ENCODE measurements around the gene MKRN2OS. TPM values are rescaled to one million over a fixed set of nuclear protein-coding genes. Genes with fewer than 3 reads are reported as not detected.

Gene MKRN2OS
- total and polyA plus RNA-seq, 8 donors, result 1.5 to 3.9 (median 2.4) TPM

DNA sequence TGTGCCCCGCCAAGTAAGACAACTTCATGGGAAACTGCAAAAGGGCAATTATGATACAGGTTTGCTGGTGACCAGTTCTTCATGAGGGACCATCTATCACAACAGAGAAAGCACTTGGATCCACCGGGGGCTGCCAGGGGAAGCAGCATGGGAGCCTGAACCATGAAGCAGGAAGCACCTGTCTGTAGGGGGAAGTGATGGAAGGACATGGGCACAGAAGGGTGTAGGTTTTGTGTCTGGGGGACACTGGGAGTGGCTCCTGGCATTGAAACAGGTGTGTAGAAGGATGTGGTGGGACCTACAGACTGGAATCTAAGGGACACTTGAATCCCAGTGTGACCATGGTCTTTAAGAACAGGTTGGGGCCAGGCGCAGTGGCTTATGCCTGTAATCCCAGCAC lies 34.2 kb upstream of the MKRN2OS start:
- WGBS, 2 donors, result 79 to 85% methylated on average over 3 of the region's 3 CpGs
- Histone ChIP-seq H3K36me3 (peaks cover 0 to 55% (median 27%) of the 10 kb centered on the region in 3 donors), H3K4me3 (no peak overlapping the region), H3K9me3 (no peaks in the 10 kb centered on the region), H3K27me3 (no peaks in the 10 kb centered on the region), H3K4me1 (peaks cover 0 to 11% (median 6%) of the 10 kb centered on the region in 3 donors), H3K27ac (peak overlapping the region in 2 of 4 donors; percentile 30 to 63)
- TF ChIP-seq, protein P1, sequence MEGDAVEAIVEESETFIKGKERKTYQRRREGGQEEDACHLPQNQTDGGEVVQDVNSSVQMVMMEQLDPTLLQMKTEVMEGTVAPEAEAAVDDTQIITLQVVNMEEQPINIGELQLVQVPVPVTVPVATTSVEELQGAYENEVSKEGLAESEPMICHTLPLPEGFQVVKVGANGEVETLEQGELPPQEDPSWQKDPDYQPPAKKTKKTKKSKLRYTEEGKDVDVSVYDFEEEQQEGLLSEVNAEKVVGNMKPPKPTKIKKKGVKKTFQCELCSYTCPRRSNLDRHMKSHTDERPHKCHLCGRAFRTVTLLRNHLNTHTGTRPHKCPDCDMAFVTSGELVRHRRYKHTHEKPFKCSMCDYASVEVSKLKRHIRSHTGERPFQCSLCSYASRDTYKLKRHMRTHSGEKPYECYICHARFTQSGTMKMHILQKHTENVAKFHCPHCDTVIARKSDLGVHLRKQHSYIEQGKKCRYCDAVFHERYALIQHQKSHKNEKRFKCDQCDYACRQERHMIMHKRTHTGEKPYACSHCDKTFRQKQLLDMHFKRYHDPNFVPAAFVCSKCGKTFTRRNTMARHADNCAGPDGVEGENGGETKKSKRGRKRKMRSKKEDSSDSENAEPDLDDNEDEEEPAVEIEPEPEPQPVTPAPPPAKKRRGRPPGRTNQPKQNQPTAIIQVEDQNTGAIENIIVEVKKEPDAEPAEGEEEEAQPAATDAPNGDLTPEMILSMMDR (IDR thresholded peaks at IDR 0.05), result no peak
- no peak for ATAC-seq
- intact Hi-C loops (cut with DNase I), result no loop called here
- FAIRE-seq, result no peak
- no peak for DNase-seq

DNA sequence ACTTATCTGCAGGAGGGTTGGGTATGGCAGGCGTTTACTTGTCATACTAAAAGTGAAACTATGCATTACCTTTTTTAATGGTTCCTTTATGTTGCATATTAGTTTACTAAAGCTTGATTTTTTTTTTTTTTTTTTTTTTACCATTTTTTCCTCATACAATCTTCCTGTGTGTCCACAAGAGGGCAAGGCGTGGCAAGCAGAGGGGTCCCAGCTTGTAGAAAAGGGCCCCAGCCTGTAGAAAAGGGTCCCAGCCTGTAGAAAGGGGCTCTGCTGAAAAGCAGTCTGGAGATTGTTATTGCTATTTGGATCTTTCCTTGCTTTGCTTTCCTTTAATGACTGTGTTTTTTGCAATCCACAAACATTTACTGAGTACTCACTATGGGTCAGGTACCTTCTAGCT lies 33.4 kb upstream of the MKRN2OS start:
- Histone ChIP-seq H3K4me3 (no peak overlapping the region), H3K9me3 (no peaks in the 10 kb centered on the region), H3K27ac (no peak overlapping the region), H3K36me3 (peaks cover 0 to 55% (median 26%) of the 10 kb centered on the region in 3 donors), H3K4me1 (peaks cover 0 to 11% (median 6%) of the 10 kb centered on the region in 3 donors), H3K27me3 (no peaks in the 10 kb centered on the region)
- FAIRE-seq, result no peak
- 82 to 87% methylated on average over 2 of the region's 2 CpGs for WGBS, 2 donors
- ATAC-seq, result no peak
- intact Hi-C loops (cut with DNase I), result no loop called here
- TF ChIP-seq, protein P1 (IDR thresholded peaks at IDR 0.05), result no peak
- DNase-seq, result no peak

DNA sequence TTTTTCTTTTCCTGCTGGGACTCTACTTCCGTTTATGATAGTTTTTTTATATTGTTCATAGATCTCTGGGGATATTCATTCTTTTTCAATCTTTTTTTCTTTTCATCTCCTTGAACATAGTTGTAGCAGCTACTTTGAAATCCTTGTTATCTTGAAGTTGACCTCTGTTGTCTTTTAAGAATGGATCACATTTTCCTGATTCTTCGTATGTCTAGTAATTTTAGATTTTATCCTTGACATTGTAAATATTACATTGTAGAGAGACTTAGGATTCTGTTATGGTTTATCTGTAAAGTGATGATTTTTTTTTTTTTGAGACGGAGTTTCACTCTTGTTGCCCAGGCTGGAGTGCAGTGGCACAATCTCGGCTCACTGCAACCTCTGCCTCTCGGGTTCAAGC lies 32.1 kb upstream of the MKRN2OS start:
- ATAC-seq, result no peak
- H3K9me3 ChIP-seq, result no peaks in the 10 kb centered on the region
- intact Hi-C loops (cut with DNase I), result no loop called here
- no peak for DNase-seq
- TF ChIP-seq, protein P1 (IDR thresholded peaks at IDR 0.05), result no peak
- H3K4me3 ChIP-seq, result no peak overlapping the region
- no peaks in the 10 kb centered on the region for H3K27me3 ChIP-seq
- H3K36me3 ChIP-seq, result peaks cover 0 to 54% (median 26%) of the 10 kb centered on the region in 3 donors
- H3K27ac ChIP-seq, result no peak overlapping the region
- FAIRE-seq, result no peak
- 91 to 96% methylated on average over 5 of the region's 5 CpGs for whole genome bisulfite sequencing, 2 donors
- peaks cover 0 to 11% (median 6%) of the 10 kb centered on the region in 3 donors for H3K4me1 ChIP-seq

DNA sequence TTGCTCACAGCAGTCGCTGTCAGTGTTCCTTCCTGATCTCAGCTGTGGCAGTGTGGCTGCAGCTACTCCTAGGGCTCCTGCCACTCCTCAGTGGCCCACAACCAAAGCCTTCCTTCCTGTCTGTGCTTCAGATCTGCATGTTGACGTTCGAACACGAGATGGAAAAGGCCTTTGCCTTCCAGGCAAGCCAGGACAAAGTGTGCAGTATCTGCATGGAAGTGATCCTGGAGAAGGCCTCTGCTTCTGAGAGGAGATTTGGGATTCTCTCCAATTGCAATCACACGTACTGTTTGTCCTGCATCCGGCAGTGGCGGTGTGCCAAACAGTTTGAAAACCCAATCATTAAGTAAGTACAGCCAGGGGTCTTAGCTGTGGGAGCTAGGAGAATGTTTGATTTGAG lies 29.4 kb upstream of the MKRN2OS start:
- Histone ChIP-seq H3K4me1 (peaks cover 0 to 6% (median 4%) of the 10 kb centered on the region in 3 donors), H3K27ac (no peak overlapping the region), H3K4me3 (no peak overlapping the region), H3K27me3 (no peaks in the 10 kb centered on the region), H3K9me3 (no peaks in the 10 kb centered on the region), H3K36me3 (peaks cover 0 to 73% (median 32%) of the 10 kb centered on the region in 3 donors)
- no peak for ATAC-seq
- 56 to 65% methylated on average over 7 of the region's 7 CpGs for WGBS, 2 donors
- no peak for FAIRE-seq
- TF ChIP-seq, protein P1 (IDR thresholded peaks at IDR 0.05), result no peak
- intact Hi-C loops (cut with DNase I), result no loop called here
- DNase-seq, result no peak

DNA sequence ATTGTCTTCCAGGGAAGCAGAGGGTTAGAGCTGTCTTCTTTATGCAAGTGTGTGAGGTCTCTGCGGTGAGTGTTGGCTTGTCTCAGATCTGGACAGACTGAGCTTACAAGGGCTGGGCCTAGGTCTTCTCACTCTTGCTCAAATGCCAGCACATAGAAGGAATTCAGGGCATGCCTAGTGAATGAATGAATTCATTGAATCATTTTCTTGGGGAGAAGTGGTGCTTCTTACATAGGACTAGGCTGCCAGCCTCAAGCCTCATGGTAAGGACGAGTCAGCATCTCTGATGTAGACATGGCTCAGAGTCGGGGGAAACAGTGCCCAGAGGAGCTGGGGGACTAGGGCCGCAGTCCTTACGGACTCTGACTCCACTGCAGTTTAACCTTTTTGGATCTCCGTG lies 28.8 kb upstream of the MKRN2OS start:
- WGBS, 2 donors, result 90 to 96% methylated on average over 6 of the region's 6 CpGs
- FAIRE-seq (no peak), DNase-seq (no peak), ATAC-seq (no peak)
- Histone ChIP-seq H3K4me3 (no peak overlapping the region), H3K36me3 (peaks cover 0 to 75% (median 32%) of the 10 kb centered on the region in 3 donors), H3K4me1 (peaks cover 0 to 2% (median 0%) of the 10 kb centered on the region in 3 donors), H3K9me3 (no peaks in the 10 kb centered on the region), H3K27me3 (no peaks in the 10 kb centered on the region), H3K27ac (no peak overlapping the region)
- intact Hi-C loops (cut with DNase I), result no loop called here
- TF ChIP-seq, protein P1 (IDR thresholded peaks at IDR 0.05), result no peak

Data from pancreas (tissue), 10 donors.